HEK293 (cell line): ENCODE results near the gene CHST9.

ENCODE experiments used
- CTCF ChIA-PET: fragments of 350-600 bp; formaldehyde crosslinking; extraction: SDS; loops from one replicate; lab custom pipeline; 2021; ENCODE audit warnings: antibody characterized with exemption; lab: Yijun Ruan, JAX
- POLR2A ChIA-PET: fragments of 300-600 bp; formaldehyde crosslinking; extraction: SDS; loops from one replicate; lab custom pipeline; 2020; ENCODE audit warnings: antibody characterized with exemption, inconsistent platforms; lab: Yijun Ruan, JAX
- H3K27ac ChIP-seq: fragments of 200-500 bp; sonication (Bioruptor generic); 2 replicates; pipeline ENCODE4 v1.5.1; 2014; ENCODE audit warnings: low read depth, low read length, control low read depth, inconsistent platforms; ENCODE audit errors: extremely low read depth
- H3K36me3 ChIP-seq, 2 experiments: fragments of 200-500 bp in 1 of 2; sonication (Bioruptor generic) in 1 of 2; 1 replicate in 1 of 2; 2 replicates in 1 of 2; pipeline ENCODE4 v1.5.1; 2014 to 2017; ENCODE audit warnings: inconsistent platforms in 2 of 2, low read length in 2 of 2; ENCODE audit not compliant: control insufficient read depth in 2 of 2, insufficient read depth in 1 of 2
- H3K4me1 ChIP-seq: fragments of 200-500 bp; sonication (Bioruptor generic); 2 replicates; pipeline ENCODE4 v1.5.1; 2014; ENCODE audit warnings: mild to moderate bottlenecking, low read length, inconsistent platforms; ENCODE audit not compliant: control insufficient read depth, insufficient read depth
- H3K4me3 ChIP-seq: 2 replicates; pipeline ENCODE4 v1.5.1; 2011; ENCODE audit warnings: low read depth, mild to moderate bottlenecking, control low read depth, low read length, moderate library complexity
- H3K9me3 ChIP-seq: fragments of 200-500 bp; sonication (Bioruptor generic); 2 replicates; pipeline ENCODE4 v1.5.1; 2014; ENCODE audit warnings: low read depth, low read length, inconsistent platforms; ENCODE audit not compliant: control insufficient read depth, insufficient read depth
- GLIS1 ChIP-seq: fragments of 450-650 bp; formaldehyde crosslinking; IDR thresholded peaks from 2 replicates; pipeline ENCODE4 v1.5.1; 2016; ENCODE audit warnings: missing biosample characterization, missing genetic modification characterization
- GLIS2 ChIP-seq: fragments of 450-650 bp; formaldehyde crosslinking; IDR thresholded peaks from 2 replicates; pipeline ENCODE4 v1.5.1; 2016; ENCODE audit warnings: missing biosample characterization, missing genetic modification characterization
- HOXA7 ChIP-seq: sonication (generic); formaldehyde crosslinking; IDR thresholded peaks from 2 replicates; pipeline ENCODE4 v1.8.1; 2022; ENCODE audit warnings: missing genetic modification reagents, borderline replicate concordance
- HOXD13 ChIP-seq: sonication (generic); formaldehyde crosslinking; IDR thresholded peaks from 2 replicates; pipeline ENCODE4 v1.8.0; 2022; ENCODE audit warnings: missing genetic modification reagents, borderline replicate concordance
- KLF16 ChIP-seq: fragments of 450-650 bp; formaldehyde crosslinking; IDR thresholded peaks from 2 replicates; pipeline ENCODE4 v1.5.1; 2017; ENCODE audit warnings: missing biosample characterization, missing genetic modification characterization
- REPIN1 ChIP-seq: fragments of 450-650 bp; formaldehyde crosslinking; IDR thresholded peaks from 2 replicates; pipeline ENCODE4 v1.5.1; 2017; ENCODE audit warnings: missing biosample characterization, missing genetic modification characterization, low read depth
- YY1 ChIP-seq: fragments of 450-650 bp; formaldehyde crosslinking; IDR thresholded peaks from 2 replicates; pipeline ENCODE4 v1.5.1; 2018; ENCODE audit warnings: missing biosample characterization, missing genetic modification characterization
- ZBTB20 ChIP-seq: fragments of 450-650 bp; formaldehyde crosslinking; IDR thresholded peaks from 2 replicates; pipeline ENCODE4 v1.5.1; 2016; ENCODE audit warnings: missing biosample characterization, missing genetic modification characterization
- ZBTB8A ChIP-seq: fragments of 450-650 bp; formaldehyde crosslinking; IDR thresholded peaks from 2 replicates; pipeline ENCODE4 v1.5.1; 2016; ENCODE audit warnings: missing biosample characterization, missing genetic modification characterization
- ZFHX2 ChIP-seq: fragments of 450-650 bp; formaldehyde crosslinking; conservative IDR thresholded peaks from 2 replicates; pipeline ENCODE4 v1.5.1; 2016; ENCODE audit warnings: missing biosample characterization, missing genetic modification characterization
- ZNF223 ChIP-seq: fragments of 450-650 bp; formaldehyde crosslinking; IDR thresholded peaks from 2 replicates; pipeline ENCODE4 v1.5.1; 2016; ENCODE audit warnings: missing biosample characterization, missing genetic modification characterization
- ZNF24 ChIP-seq: fragments of 450-650 bp; formaldehyde crosslinking; IDR thresholded peaks from 2 replicates; pipeline ENCODE4 v1.5.1; 2016; ENCODE audit warnings: missing biosample characterization, missing genetic modification characterization
- ZNF274 ChIP-seq, 2 experiments: fragments of 200-500 bp in 1 of 2; fragments of 450-650 bp in 1 of 2; sonication (Bioruptor generic) in 1 of 2; formaldehyde crosslinking in 1 of 2; IDR thresholded peaks; 2 replicates each; pipeline versions ENCODE4 v1.5.1 to v1.6.1; 2014 to 2016; ENCODE audit warnings: borderline replicate concordance in 1 of 2, inconsistent platforms in 1 of 2, low read length in 1 of 2, missing biosample characterization in 1 of 2, missing genetic modification characterization in 1 of 2
- ZNF585B ChIP-seq: fragments of 450-650 bp; formaldehyde crosslinking; IDR thresholded peaks from 2 replicates; pipeline ENCODE4 v1.5.1; 2016; ENCODE audit warnings: missing biosample characterization, missing genetic modification characterization
- ZNF654 ChIP-seq: fragments of 450-650 bp; formaldehyde crosslinking; IDR thresholded peaks from 2 replicates; pipeline ENCODE4 v1.5.1; 2016; ENCODE audit warnings: low read depth, missing biosample characterization, missing genetic modification characterization
- ZNF707 ChIP-seq: fragments of 450-650 bp; formaldehyde crosslinking; IDR thresholded peaks from 2 replicates; pipeline ENCODE4 v1.5.1; 2016; ENCODE audit warnings: missing biosample characterization, missing genetic modification characterization
- ZNF776 ChIP-seq: fragments of 450-650 bp; formaldehyde crosslinking; IDR thresholded peaks from 2 replicates; pipeline ENCODE4 v1.5.0; 2017; ENCODE audit warnings: missing biosample characterization, missing genetic modification characterization, borderline replicate concordance
- TF ChIP-seq, protein P1 (sequence below): fragments of 450-650 bp; formaldehyde crosslinking; IDR thresholded peaks from 2 replicates; pipeline ENCODE4 v1.5.1; 2017; ENCODE audit warnings: missing biosample characterization, missing genetic modification characterization
- TF ChIP-seq, protein P2 (sequence below): fragments of 450-650 bp; formaldehyde crosslinking; IDR thresholded peaks from 2 replicates; pipeline ENCODE4 v1.5.1; 2016; ENCODE audit warnings: missing biosample characterization, missing genetic modification characterization
- TF ChIP-seq, protein P3 (sequence below): fragments of 450-650 bp; formaldehyde crosslinking; optimal IDR thresholded peaks from 2 replicates; pipeline ENCODE3; 2016; ENCODE audit warnings: missing biosample characterization, mild to moderate bottlenecking, missing genetic modification characterization
- TF ChIP-seq, protein P4 (sequence below): fragments of 450-650 bp; formaldehyde crosslinking; IDR thresholded peaks from 2 replicates; pipeline ENCODE4 v1.5.1; 2017; ENCODE audit warnings: missing biosample characterization, missing genetic modification characterization
- TF ChIP-seq, protein P5 (sequence below): fragments of 450-650 bp; formaldehyde crosslinking; IDR thresholded peaks from 2 replicates; pipeline ENCODE4 v1.5.1; 2016; ENCODE audit warnings: missing biosample characterization, missing genetic modification characterization
- TF ChIP-seq, protein P6 (sequence below): fragments of 450-650 bp; formaldehyde crosslinking; IDR thresholded peaks from 2 replicates; pipeline ENCODE4 v1.5.1; 2016; ENCODE audit warnings: missing biosample characterization, missing genetic modification characterization

Gene CHST9

DNA sequence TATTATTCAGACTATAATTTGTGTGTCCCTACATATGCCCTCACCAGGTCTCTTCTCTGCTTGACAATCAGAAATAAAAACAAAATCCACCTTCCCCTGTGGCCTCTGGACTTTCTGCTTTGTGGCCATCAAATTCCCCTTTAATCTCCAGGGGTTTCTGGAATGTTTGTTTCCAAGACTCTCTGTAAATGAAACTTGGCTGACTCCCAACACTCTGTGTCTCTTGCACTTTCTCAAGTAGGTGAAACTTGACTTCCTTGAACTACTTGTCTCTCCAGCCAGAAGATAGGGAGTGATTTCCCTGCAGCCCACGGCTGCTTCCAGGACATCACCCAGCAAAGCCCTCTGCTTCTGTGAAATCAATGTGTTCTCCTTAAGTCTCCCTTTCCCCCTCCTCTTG is 265.5 kb downstream of the CHST9 start:
- 0 out of 2 replicates have a peak, but pooled peaks cover 4% of the 10 kb centered on the region for H3K4me1 ChIP-seq
- H3K36me3 ChIP-seq, result no peaks in the 10 kb centered on the region
- no peak overlapping the region for H3K4me3 ChIP-seq
- H3K9me3 ChIP-seq, result no peaks in the 10 kb centered on the region
- ChIA-PET CTCF (no interaction called here), POLR2A (no interaction called here)
- no peak overlapping the region for H3K27ac ChIP-seq
- TF ChIP-seq, protein P1, sequence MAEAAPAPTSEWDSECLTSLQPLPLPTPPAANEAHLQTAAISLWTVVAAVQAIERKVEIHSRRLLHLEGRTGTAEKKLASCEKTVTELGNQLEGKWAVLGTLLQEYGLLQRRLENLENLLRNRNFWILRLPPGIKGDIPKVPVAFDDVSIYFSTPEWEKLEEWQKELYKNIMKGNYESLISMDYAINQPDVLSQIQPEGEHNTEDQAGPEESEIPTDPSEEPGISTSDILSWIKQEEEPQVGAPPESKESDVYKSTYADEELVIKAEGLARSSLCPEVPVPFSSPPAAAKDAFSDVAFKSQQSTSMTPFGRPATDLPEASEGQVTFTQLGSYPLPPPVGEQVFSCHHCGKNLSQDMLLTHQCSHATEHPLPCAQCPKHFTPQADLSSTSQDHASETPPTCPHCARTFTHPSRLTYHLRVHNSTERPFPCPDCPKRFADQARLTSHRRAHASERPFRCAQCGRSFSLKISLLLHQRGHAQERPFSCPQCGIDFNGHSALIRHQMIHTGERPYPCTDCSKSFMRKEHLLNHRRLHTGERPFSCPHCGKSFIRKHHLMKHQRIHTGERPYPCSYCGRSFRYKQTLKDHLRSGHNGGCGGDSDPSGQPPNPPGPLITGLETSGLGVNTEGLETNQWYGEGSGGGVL (tag by site-specific recombination), result no peak
- peak; percentile 20; the same call in 1 of the 2 replicates for TF ChIP-seq GLIS1 (tag by site-specific recombination)

DNA sequence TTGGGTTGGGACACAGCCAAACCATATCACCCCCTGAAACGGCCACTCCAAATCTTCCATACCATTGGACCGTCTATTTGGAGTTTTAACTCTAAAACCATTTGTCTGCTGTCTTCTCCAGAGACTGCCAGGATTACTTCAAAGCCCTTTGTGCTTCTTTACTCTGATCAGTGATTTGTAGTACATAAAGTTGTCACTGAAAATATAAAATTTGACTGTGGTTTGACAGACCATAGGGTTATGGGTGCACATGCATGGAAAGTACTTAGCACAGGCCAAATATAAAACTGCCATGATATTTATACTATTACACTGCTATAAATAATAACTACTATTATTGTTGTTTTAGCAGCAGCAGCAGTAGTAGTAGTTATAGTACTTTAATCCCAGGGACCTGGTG is 265.9 kb downstream of the CHST9 start:
- H3K9me3 ChIP-seq, result no peaks in the 10 kb centered on the region
- TF ChIP-seq GLIS2 (tag by site-specific recombination) (no peak), ZNF707 (tag by site-specific recombination) (no peak), ZNF776 (no peak), ZNF274 (IDR thresholded peaks at IDR 0.05; ENCODE audit: low read length) (no peak), ZNF274 (tag by site-specific recombination; IDR thresholded peaks at IDR 0.05; ENCODE audit: borderline replicate concordance) (no peak), ZNF223 (tag by site-specific recombination) (no peak), ZFHX2 (no peak), HOXA7 (CRISPR knock-in tag) (no peak), REPIN1 (tag by site-specific recombination) (no peak)
- TF ChIP-seq, protein P2, sequence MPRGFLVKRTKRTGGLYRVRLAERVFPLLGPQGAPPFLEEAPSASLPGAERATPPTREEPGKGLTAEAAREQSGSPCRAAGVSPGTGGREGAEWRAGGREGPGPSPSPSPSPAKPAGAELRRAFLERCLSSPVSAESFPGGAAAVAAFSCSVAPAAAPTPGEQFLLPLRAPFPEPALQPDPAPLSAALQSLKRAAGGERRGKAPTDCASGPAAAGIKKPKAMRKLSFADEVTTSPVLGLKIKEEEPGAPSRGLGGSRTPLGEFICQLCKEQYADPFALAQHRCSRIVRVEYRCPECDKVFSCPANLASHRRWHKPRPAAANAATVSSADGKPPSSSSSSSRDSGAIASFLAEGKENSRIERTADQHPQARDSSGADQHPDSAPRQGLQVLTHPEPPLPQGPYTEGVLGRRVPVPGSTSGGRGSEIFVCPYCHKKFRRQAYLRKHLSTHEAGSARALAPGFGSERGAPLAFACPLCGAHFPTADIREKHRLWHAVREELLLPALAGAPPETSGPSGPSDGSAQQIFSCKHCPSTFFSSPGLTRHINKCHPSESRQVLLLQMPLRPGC, result no peak
- TF ChIP-seq, all 188 proteins: peak for 0
- ChIA-PET POLR2A (no interaction called here), CTCF (no interaction called here)
- Histone ChIP-seq H3K27ac (no peak overlapping the region), H3K4me3 (no peak overlapping the region), H3K4me1 (0 out of 2 replicates have a peak, but pooled peaks cover 4% of the 10 kb centered on the region), H3K36me3 (no peaks in the 10 kb centered on the region)

DNA sequence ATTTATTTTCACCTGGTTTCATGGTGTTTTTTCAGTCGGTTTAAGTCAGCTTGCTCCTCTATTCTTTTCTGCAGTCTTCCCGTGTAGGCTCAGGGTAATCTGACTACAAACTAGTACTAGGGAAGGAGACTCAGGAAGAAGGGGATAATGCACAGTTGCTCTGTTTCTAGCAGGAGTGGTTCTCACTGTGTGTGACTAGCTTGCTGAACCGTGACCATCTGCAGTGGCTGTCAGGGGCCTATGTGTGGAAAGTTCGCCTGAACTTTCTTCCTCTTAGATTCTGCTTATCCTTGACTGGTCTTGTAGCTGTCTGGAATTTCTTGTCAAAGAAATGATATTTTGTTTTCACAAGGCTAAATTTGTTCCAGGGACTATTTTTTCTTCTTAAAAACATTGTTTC is 273.3 kb downstream of the CHST9 start:
- CTCF ChIA-PET, result interaction anchor here (0.6 kb wide), 2 partner anchors 13 to 603 kb away, joined by 3 read pairs; no protein-coding TSS in a partner anchor
- POLR2A ChIA-PET, result no interaction called here

More for the DNA sequence above, 273.3 kb downstream of the CHST9 start:
- Histone ChIP-seq H3K4me1 (no peaks in the 10 kb centered on the region), H3K4me3 (no peak overlapping the region), H3K9me3 (no peaks in the 10 kb centered on the region), H3K36me3 (no peaks in the 10 kb centered on the region)
- TF ChIP-seq ZNF24 (tag by site-specific recombination) (no peak), ZNF585B (no peak), ZBTB20 (tag by site-specific recombination) (no peak), ZNF654 (tag by site-specific recombination) (no peak), KLF16 (tag by site-specific recombination) (no peak), HOXD13 (no peak), ZBTB8A (tag by site-specific recombination) (no peak), YY1 (tag by site-specific recombination) (no peak)
- TF ChIP-seq, protein P3, sequence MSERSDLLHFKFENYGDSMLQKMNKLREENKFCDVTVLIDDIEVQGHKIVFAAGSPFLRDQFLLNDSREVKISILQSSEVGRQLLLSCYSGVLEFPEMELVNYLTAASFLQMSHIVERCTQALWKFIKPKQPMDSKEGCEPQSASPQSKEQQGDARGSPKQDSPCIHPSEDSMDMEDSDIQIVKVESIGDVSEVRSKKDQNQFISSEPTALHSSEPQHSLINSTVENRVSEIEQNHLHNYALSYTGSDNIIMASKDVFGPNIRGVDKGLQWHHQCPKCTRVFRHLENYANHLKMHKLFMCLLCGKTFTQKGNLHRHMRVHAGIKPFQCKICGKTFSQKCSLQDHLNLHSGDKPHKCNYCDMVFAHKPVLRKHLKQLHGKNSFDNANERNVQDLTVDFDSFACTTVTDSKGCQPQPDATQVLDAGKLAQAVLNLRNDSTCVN (tag by site-specific recombination), result no peak
- TF ChIP-seq, protein P4, sequence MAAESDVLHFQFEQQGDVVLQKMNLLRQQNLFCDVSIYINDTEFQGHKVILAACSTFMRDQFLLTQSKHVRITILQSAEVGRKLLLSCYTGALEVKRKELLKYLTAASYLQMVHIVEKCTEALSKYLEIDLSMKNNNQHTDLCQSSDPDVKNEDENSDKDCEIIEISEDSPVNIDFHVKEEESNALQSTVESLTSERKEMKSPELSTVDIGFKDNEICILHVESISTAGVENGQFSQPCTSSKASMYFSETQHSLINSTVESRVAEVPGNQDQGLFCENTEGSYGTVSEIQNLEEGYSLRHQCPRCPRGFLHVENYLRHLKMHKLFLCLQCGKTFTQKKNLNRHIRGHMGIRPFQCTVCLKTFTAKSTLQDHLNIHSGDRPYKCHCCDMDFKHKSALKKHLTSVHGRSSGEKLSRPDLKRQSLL, result no peak
- TF ChIP-seq, protein P5, sequence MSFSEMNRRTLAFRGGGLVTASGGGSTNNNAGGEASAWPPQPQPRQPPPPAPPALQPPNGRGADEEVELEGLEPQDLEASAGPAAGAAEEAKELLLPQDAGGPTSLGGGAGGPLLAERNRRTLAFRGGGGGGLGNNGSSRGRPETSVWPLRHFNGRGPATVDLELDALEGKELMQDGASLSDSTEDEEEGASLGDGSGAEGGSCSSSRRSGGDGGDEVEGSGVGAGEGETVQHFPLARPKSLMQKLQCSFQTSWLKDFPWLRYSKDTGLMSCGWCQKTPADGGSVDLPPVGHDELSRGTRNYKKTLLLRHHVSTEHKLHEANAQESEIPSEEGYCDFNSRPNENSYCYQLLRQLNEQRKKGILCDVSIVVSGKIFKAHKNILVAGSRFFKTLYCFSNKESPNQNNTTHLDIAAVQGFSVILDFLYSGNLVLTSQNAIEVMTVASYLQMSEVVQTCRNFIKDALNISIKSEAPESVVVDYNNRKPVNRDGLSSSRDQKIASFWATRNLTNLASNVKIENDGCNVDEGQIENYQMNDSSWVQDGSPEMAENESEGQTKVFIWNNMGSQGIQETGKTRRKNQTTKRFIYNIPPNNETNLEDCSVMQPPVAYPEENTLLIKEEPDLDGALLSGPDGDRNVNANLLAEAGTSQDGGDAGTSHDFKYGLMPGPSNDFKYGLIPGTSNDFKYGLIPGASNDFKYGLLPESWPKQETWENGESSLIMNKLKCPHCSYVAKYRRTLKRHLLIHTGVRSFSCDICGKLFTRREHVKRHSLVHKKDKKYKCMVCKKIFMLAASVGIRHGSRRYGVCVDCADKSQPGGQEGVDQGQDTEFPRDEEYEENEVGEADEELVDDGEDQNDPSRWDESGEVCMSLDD, result no peak
- TF ChIP-seq, protein P6, sequence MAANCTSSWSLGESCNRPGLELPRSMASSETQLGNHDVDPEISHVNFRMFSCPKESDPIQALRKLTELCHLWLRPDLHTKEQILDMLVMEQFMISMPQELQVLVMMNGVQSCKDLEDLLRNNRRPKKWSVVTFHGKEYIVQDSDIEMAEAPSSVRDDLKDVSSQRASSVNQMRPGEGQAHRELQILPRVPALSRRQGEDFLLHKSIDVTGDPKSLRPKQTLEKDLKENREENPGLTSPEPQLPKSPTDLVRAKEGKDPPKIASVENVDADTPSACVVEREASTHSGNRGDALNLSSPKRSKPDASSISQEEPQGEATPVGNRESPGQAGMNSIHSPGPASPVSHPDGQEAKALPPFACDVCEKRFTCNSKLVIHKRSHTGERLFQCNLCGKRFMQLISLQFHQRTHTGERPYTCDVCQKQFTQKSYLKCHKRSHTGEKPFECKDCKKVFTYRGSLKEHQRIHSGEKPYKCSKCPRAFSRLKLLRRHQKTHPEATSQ (tag by site-specific recombination), result no peak
- TF ChIP-seq, all 188 proteins: peak for 0
- no peak overlapping the region for H3K27ac ChIP-seq
